ENCODE data around the gene FGD5.

The FGD5 gene

DNA sequence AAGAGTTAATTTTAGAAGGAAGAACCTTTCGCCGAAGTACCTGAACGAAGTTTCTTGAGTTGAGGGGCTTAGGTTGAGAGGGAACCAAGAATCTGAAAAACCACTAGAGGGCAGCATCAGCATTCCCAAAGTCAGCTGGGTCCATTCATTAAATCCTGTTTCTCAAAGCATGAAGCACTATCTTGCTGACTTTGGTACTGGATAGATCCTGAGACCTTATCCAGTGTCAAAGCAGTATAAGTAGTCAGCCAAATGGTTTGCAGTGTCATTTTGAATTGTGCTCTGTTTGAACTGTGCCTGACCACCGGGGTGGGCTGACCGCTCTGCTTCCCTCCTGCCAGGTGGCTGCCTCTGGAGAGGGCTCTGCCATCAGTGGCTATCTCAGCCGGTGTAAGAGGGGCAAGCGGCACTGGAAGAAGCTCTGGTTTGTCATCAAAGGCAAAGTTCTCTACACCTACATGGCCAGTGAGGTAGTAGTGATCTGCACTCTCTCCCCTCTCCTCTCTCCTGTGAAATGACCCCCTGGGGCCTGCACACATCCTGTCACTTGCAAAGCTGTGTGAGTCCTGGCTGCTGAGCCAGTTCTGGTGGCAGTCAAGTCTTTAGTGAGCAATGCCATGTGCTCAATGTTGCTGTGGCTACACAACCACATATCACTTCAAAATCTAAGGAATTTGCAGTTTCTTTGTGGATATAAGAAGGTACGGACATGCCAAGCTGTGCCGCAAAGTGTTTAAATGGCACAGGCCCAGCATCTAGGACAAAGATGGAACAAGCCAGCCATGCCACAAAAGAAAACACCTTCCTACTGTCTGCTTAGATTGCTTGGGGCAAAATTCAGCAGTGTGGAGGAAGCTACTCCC lies 107.2 kb downstream of the FGD5 start:
- DNase-seq = peak; percentile 44

DNA sequence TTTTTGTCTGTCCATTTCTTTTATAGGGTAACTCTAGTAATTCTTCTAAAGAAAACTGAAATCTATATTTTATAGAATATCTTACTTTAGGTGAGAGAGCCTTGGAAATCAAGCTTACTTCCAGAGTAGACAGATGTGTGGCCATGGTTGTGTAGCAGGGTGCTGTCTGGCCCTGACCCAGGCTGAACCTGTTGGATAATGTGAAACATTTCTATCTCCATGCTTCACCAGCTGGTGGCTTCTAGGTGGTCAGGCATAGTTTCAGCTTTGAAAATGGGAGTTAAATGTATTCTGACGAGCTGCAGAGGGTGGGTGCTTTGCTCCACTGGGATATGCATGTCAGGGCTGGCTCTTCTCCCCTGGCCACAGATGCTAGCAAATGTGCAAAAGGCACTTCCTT lies 107.8 kb downstream of the FGD5 start:
- DNase-seq = no peak

DNA sequence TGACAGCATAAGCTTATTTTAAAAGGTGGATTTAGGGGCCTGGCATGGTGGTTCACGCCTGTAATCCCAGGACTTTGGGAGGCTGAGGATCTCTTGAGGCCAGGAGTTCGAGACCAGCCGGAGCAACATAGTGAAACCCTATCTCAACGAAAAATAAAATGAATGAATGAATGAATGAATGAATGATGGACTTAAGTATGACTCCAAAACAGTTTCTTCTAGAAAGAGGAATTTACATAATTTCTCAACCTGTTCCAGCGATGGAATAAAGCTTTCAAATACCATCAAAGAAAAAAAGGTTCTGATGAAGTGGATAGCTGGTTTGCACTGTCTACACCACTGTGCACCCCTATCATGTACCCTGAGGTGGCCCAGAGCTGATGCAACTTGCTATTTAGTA lies 108.5 kb downstream of the FGD5 start:
- DNase-seq = no peak

DNA sequence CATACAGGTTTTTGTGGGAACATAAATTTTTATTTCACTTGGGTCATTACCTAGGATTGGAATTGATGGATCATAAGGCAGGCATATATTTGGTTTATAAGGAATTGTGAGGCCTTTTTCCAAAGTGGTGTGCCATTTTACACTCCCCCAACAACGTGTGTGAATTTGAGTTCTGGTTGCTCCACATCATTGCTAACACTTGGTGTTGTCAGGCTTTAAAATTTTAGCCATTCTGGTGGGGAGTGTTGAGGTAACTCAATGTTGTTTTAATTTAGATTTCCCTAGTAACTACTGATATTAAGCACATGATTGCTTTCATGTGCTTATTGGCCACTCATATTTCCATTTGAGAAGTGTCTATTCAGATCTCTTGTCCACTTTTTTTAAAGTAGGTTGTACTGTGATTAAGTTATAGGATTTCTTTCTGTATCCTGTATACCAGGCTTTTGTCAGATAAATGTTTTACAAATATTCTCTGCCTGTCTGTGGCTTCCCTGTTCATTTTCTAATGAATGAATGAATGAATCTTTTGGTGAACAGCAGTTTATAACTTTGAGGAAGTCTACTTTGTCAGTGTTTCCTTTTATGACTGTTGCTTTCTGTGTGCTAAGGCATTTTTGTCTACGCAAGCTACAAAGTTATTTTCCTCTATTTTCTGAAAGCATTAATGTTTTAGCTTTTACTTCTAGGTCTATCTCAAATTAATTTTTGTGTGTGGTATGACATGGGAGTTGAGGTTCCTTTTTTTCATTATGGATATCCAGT lies 110.7 kb downstream of the FGD5 start:
- DNase-seq = no peak

DNA sequence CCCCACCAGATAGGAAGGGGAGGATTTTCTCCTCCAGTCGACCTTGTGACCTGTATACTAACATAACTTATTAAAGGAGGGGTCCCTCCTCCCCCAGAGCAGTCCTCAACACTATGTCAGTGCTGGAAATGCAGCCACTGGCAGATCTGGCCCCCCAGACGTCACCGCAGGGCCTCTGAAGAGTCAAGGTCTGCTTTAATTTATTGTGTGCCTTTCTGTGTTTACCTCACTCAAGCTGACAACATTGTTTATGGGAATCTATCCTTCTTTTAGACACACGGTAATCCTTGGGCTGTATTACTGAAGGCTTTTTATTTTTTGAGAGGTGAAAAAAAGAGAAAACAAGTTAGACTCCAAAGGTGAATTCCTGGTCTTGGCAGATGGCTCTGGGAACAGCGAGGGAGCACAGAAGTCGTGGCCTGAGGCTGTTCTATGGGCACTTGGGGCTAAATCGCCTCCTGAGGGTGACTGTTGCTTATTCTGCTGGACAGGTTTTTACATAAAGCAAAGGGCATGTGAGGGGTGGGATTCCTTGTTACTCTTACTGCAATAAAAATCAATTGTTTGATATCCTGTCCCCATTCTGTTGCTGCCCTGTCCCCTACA lies 115.2 kb downstream of the FGD5 start:
- no peak for DNase-seq

DNA sequence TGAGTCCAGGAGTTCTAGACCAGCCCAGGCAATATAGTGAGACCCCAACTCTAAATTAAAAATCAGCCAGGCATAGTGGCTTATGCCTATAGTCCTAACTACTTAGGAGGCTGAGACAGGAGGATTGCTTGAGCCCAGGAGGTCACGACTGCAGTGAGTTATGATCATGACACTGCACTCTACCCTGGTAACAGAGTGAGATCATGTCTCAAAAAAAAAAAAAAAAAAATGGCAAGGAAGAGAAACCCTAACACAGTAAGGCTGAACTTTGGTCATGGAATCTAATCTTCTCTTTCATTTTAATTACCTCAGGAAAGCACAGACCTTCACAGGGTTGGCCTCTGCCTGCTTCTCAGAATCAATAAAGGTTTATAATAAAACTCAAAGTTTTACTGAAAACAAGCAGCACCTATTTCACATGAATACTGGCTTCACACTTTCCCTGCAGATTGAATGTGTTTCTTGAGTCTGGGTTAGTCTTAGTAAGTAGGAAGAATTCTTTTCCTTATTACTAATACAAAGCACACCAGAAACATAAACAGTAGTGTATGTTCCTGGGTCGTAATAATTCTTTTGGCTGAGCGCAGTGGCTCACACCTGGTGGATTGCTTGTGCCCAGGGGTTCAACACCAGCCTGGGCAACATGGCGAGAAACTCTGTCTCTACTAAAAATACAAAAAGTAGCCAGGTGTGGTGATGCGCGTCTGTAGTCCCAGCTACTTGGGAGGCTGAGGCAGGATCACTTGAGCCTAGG lies 117.0 kb downstream of the FGD5 start:
- no peak for DNase-seq

DNA sequence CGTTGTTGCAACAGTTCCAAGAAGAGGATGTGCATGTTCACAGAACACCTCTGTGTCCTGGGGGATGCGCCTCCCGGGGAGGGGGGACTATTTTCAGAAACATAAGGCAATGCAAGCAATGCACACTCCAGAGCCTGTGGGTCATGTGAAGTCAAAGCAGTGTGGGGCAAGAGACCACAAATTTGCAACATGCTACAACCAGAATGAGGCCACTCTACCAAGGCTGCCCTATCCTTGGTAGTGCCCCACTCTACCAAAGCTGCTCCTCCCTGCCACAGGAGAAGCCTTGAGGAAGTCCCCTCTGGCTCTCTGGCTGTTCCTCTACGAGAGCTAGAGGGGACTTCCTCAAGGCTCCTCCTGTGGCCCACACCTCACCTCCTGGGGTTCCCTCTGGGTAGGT lies 120.2 kb downstream of the FGD5 start:
- no peak for DNase-seq

DNA sequence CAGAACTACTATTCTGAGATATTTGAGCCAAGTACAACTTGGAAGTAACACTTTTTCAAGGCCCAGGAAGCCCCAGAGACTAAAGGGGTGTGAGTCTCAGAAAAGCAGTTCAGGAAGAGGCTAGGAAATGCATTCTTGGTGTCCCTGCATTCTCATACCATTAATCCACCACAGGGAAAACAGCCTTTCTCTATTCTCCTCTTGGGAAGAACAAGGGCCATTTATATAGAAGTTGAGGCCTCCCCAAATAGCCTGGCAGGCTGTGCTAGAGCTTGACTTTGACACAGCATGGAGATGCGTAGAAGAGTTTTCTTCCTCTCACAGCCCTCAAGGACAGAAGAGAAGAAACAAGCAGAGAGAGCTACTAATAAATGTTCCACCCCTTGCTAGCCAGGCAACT lies 123.1 kb downstream of the FGD5 start:
- no peak for DNase-seq

DNA sequence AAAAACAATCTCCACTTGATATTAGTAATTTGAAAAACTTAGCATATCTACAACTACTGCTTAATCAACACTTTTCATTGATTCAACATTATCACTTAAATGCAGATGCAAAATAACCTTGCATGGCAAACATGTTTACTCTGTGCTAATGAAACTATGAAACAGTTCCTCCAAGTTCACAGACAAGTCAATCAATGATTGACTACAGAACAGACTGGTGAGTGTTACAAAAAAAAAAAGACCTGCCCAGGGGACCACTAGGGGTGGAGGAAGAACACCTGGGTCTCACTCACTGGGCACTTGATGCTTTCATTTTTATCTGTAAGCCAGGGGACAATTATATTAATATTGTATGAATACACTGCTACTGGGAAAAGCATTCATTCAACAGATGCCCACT lies 124.3 kb downstream of the FGD5 start:
- DNase-seq = no peak

DNA sequence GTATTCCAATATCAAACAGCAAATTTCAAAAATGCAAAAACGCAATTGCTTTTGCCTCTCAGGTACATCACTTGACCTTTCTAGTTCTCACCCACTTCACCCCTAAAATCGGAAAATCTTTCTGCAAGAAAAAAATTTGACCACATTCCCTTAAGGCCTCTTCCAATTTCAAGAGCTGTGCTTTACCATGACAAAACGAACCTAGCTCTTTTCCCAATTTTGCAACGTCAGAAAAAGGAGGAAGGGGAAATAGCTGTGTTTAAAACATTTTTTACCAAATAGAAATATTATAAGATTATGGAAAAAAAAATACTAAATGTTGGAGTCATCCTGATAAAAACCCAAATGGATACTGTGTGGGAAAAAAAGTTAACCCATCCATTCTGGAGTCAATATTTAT lies 127.5 kb downstream of the FGD5 start:
- DNase-seq = no peak

DNA sequence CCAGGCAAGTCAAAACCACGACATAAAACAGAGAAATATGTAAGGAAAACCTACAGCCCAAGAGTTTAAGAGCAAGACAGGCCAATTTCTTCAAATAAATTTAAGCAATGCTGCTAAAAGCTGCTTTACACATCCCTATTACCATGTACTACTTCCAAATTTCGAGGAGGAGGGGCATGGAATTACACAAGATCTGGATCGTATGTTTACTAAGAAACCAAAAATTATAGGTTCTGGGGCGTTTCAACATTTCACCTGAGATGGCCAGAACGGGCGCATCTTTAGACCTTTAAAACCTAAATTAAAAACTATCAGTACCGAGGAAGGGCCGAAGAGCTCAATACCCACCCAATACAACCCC lies 128.0 kb downstream of the FGD5 start:
- DNase-seq = no peak

DNA sequence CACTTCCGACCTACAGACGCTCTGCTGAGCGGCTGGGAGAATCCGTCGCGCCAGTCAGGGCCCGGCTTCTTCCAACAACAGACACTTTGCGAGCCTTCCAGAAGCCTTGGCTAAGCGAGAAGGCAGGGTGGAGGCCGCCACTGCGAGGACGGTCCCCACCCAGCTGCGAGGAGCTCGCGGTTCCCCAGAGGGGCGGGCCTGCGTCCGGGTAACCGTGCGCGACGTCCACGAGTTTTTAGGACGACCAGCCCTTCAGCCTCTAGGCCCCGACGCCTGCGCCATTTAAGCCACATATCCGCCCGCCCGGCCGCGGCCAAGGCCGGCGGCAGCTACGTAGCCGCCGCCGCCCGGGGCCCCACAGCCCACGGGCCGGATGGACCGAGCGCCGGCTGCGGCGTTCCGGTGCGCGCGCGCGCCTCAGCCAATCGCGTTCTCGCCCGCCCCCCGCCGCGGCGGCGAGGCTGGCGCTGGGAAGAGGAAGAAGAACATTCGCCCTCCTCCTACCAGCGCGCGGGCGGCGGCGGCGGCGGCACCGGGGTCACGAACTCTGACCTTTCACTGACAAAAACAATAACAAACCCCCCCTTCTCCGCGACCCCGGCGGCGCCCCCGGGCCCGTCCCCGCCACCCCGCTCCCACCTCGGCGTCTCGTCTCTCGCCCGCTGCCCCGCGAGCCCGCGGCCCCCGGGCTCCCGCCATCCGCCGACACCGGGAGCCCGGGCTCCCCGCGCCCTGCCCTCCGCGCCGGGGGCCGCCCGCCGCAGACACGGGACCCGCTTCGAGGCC lies 128.5 kb downstream of the FGD5 start, which contains the start of gene NR2C2:
NR2C2 (plus strand) TSS at position 484 of the 786 bp plus-strand sequence. CDS start 56,332 bp downstream, outside the sequence.
- DNase-seq = peak; percentile 85

DNA sequence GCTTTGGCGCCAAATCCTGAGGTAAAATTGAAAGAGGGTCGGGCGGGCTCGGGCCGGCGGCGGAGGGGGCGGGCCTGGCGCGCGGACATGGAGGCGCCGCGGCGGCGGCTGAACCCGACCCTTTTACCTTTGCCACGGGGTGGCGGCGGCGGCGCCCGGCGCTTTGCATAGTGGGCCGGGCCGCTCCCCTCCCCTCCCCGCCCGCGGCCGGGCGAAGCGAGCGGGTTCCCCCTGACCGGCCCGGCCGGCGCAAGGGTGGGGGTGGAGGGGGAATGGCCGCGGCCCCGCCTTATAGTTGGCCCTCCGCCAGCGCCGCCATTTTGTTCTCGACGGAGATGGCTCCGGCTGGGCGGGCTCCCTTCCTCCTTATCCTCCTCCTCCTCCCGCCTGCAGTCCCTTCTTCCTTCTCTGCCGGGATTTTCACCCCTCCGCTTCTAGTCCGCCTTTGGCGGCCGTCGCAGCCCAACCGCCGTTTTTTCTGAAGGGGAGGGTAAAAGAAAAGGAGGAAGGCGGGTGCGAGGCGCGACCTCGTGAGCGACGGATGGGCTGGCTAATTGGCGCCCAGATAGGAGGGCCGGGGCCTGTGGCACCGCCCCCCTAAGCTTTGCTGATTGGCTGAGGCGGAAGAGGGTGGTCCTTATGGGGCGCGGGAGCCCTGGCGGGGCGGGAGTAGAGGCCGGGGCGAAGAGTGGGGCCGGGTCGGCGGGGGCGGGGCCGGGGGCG lies 129.3 kb downstream of the FGD5 start:
- DNase-seq = peak; percentile 100

DNA sequence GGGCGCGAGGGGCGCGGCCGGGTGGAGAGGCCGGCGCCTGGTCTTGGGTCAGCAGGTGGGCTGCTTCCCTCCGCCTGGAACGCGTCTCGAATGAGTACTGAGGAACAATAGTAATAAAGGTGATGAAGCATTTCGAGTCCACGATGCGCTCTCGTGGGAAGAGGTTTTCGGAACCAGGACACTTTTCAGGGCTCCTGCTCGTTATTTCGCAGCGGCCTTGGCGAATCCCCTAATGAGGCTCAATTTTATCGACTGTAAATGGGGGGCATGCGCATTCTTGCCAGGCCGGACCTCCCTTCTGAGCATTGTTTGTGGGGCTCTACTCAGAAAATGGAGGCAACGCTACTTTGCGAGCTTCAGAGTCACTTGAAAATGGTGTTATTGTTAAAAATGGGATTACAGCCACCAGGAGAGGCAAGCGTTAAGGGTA lies 129.9 kb downstream of the FGD5 start:
- DNase-seq = peak; percentile 82

DNA sequence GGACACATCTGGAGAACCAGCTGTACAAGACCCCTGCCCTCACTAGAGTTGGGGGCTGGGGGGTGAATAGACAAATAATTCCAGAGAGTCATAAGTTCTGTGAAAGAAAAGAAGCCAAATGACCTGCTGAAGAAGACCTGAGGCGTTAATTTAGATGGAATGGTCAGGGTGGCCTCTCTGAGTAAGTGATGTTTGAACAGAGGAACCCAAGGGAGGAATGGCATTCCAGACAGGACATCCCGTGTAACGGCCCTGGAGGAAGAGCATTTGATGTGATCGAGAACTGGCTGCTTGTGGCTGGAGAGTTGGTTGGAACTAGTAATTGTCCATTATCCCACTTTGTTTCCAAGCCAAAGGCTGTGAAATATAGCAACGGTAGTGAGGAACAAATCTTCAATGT lies 130.4 kb downstream of the FGD5 start:
- DNase-seq = no peak

DNA sequence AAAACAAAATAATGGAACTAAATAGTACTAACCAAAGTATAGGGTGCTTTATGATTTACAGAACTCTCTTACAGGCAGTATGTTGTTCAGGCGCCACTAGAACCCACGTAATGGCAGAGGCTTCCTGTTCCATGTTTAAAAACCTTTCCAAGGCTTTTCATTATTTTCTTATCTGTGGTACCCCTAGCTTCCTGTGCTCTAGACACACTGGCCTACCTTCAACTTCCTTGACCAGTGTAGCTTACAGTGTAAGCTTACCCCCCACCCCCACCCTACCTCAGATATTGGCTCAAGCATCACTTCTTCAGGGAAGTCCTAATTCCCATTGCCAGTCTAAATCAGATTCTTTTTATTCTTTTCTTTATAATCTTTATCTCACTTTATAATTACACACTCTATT lies 131.5 kb downstream of the FGD5 start:
- DNase-seq = no peak

DNA sequence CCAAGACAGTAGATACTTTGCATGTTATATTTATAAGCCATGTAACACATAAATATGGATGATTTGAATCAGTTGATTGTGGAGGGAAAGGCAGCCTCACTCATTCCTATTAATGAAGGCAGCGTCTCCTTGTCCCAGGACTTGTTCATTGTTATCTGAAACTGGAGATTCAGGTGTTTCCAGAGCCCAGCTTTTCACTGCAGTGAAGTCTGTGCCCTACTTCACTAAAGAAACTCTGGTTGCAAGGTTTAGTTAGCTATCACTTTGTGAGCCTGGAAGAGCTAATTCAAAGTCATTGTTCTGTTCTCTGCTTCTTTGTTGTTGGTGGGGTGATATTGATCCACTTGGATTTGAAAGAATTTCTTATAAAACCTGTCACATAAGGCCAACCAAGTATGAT lies 138.4 kb downstream of the FGD5 start:
- no peak for DNase-seq

DNA sequence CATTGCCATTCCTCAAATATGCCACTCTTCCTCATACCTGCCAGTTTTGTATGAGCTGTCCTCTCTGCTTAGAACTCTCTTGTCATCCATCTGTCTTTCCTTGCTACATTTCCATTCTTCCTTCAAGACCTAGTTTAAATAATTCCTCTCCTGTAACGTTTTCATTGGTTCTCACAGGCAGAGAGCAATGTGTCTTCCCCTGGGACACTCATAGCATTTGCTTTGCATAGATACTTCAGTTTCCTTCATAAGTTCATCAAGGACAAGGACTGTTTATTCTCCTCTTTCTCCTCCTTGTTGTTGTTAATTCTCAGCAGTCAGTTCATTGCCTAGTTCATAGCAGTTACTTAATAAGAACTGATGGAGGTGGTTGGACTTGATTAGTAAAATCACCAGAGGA lies 139.2 kb downstream of the FGD5 start:
- DNase-seq = no peak

DNA sequence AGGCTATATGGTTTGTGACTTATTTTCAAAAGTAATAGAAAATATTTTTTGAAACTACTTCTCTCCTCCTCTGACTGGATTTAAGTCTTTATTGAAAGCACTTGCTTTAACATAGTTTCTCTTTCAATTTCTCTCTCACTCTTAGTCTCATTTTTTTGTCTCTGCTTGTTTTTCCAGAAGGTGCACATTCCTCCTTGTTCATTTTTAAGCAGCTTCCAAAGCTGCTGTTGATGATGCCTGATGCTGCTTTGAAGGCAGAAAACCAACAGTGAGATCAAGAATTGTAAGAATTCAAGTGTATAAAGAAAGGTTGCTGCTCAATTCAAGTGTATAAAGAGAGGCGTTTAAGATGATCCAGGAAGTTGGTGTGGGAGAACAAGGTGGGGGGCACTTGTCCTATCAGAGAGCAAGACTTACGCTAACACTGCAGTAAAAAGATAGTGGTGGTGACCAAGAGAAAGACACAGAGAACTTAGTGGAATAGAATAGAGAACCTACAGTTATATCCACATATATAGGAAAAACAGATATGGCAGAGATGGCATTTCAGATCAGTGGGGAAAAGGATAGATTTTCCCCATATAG lies 140.7 kb downstream of the FGD5 start:
- no peak for DNase-seq

DNA sequence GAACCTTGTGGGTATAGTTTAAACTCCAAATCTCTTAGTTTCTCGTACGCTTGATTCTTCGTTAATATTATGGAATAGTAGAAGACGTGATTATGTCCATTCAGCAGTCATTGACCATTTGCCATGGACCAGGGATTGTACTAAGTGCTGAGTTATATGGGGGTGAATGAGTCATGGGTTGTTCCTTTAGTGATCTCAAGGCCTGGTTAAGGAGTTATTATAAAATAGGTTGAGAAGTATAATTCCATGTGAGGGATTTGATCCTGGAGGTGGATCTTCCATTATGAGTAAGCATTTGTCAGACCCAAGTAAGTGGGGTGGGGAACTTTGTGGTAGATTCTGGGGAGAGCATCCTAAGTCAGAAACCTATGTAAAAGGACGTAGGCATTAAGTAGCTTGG lies 144.0 kb downstream of the FGD5 start:
- DNase-seq = no peak

DNA sequence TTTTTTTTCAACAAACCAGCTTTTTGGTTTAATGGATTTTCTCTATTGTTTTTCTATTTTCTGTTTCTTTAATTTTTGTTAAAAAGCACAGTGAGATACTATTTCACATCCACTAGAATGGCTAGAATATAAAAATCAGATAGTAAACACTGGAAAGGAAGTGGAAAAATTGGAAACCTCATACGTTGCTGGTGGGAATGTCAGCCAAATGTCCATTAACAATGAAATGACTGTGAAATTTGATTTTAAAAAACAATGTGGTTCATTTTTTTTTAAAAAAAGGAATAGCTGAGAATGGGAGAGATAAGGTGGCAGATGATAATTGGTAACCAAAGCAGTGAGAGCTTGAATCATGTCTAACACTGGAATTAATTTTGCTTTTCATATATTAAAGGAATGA lies 148.5 kb downstream of the FGD5 start:
- DNase-seq = no peak
